BJ (cell line): ENCODE data around the gene ATRNL1. TPM values are rescaled to one million over a fixed set of nuclear protein-coding genes. Genes with fewer than 3 reads are reported as not detected.

ENCODE experiments used
- CTCF ChIA-PET: fragments of 350-600 bp; formaldehyde crosslinking; extraction: SDS; loops from one replicate; lab custom pipeline; 2021; ENCODE audit warnings: antibody characterized with exemption, inconsistent platforms; lab: Yijun Ruan, JAX
- POLR2A ChIA-PET: fragments of 300-600 bp; sonication (Branson Sonifier 250); formaldehyde crosslinking; extraction: SDS; loops from one replicate; lab custom pipeline; 2021; ENCODE audit warnings: antibody characterized with exemption; lab: Charles Lee
- DNase-seq: peaks from one replicate; pipeline ENCODE4 v3.0.0-alpha.2; 2011; ENCODE audit warnings: low read depth
- H3K27me3 ChIP-seq: 2 replicates; pipeline ENCODE4 v1.6.0; 2011; ENCODE audit warnings: low read length; ENCODE audit not compliant: control insufficient read depth, insufficient read depth
- H3K36me3 ChIP-seq: 2 replicates; pipeline ENCODE4 v1.5.1; 2011; ENCODE audit warnings: low read length; ENCODE audit not compliant: control insufficient read depth, insufficient read depth
- H3K4me3 ChIP-seq: 2 replicates; pipeline ENCODE4 v1.5.1; 2011; ENCODE audit warnings: low read depth, mild to moderate bottlenecking, control low read depth, low read length
- CTCF ChIP-seq: IDR thresholded peaks from 2 replicates; pipeline ENCODE4 v1.5.1; 2011; ENCODE audit warnings: low read depth, mild to moderate bottlenecking, control low read depth, inconsistent platforms, low read length, moderate library complexity; ENCODE audit not compliant: insufficient read depth
- polyA plus RNA-seq: library from polyadenylated mRNA; depleted of rRNA; stranded (reverse); fragments of >200 nt; gene quantifications from 2 replicates; pipeline ENCODE4 v1.2.3, GENCODE V29; 2011

ATRNL1 gene
- polyA plus RNA-seq, 1 experiment = not detected

- ChIA-PET CTCF (no interaction called here), POLR2A (no interaction called here)
- no peak for TF ChIP-seq CTCF
Observed at GRCh38 chr10:115875172-115875571, 782.0 kb downstream of the ATRNL1 start.

DNA sequence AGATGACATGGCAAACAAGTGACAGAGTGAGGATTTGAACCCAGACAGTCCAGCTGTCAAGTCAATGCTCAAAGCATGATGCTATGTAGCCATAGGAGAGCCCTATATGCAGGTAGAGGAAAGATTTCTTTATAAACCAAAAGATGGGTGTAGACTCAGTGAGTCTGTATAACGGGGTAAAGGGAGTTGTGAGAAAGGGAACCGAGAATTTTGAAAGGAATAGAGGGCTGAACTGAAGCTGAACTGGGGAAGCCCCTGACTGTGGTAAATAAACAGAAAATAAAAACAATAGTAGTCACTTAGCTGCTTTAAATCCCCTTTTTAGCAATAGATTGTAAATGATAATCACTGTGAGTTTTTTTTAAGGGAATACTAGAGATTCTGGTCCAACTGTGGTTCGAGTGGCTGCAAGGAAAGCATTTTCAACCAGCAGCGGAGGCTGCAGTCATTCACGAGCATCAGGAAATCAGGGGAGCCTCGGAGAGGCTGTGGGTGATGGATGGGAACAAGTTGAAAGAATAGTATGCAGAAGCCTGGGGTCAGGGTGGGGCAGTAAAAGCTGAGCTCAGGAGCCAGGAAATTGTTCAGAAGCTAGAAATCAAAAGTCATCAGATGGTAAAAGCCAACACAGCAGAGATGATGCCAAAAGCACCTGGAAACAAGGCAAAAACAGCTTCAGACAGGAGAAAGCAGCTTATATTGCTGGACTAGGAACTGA, 786.4 kb downstream of the ATRNL1 start:
- ChIA-PET POLR2A (no interaction called here), CTCF (interaction anchor here (1.0 kb wide), 1 partner anchor 14 kb away, joined by 3 read pairs; no protein-coding TSS in a partner anchor)
- Histone ChIP-seq H3K27me3 (no peaks in the 10 kb centered on the region), H3K36me3 (no peaks in the 10 kb centered on the region), H3K4me3 (no peak overlapping the region)
- no peak for TF ChIP-seq CTCF
- DNase-seq = no peak

More at GRCh38 chr10:115875172-115875571, 782.0 kb downstream of the ATRNL1 start:
- Histone ChIP-seq H3K27me3 (no peaks in the 10 kb centered on the region), H3K4me3 (no peak overlapping the region), H3K36me3 (no peaks in the 10 kb centered on the region)
- DNase-seq = no peak

- TF ChIP-seq CTCF = no peak
- POLR2A ChIA-PET = no interaction called here
- H3K36me3 ChIP-seq = no peaks in the 10 kb centered on the region
- H3K4me3 ChIP-seq = no peak overlapping the region
- CTCF ChIA-PET = interaction anchor here (1.1 to 1.3 kb wide), 2 partner anchors 10 to 24 kb away, joined by 3 read pairs; no protein-coding TSS in a partner anchor
- no peaks in the 10 kb centered on the region for H3K27me3 ChIP-seq
- DNase-seq = no peak
Observed at GRCh38 chr10:115882021-115882420, 788.9 kb downstream of the ATRNL1 start.

GRCh38 chr10:115883372-115883771, 790.2 kb downstream of the ATRNL1 start:
- ChIA-PET POLR2A (no interaction called here), CTCF (interaction anchor here (1.3 kb wide), 1 partner anchor 11 kb away, joined by 3 read pairs; no protein-coding TSS in a partner anchor)
- TF ChIP-seq CTCF = no peak
- no peak for DNase-seq
- no peaks in the 10 kb centered on the region for H3K36me3 ChIP-seq
- H3K4me3 ChIP-seq = no peak overlapping the region
- no peaks in the 10 kb centered on the region for H3K27me3 ChIP-seq

- Histone ChIP-seq H3K36me3 (no peaks in the 10 kb centered on the region), H3K27me3 (no peaks in the 10 kb centered on the region), H3K4me3 (no peak overlapping the region)
- ChIA-PET CTCF (interaction anchor here (1.1 kb wide), 1 partner anchor 10 kb away, joined by 3 read pairs; no protein-coding TSS in a partner anchor), POLR2A (no interaction called here)
- no peak for TF ChIP-seq CTCF
- DNase-seq = no peak
Observed at GRCh38 chr10:115884331-115884730, 791.2 kb downstream of the ATRNL1 start.
